ENCODE results near the gene GAPDHS. TPM values are rescaled to one million over a fixed set of nuclear protein-coding genes. Genes with fewer than 3 reads are reported as not detected.
A peak's percentile ranks its signal among the peaks of the same experiment; 100 is the strongest.

Gene GAPDHS
- total RNA-seq, 1 experiment from 2014 or later = not detected

DNA sequence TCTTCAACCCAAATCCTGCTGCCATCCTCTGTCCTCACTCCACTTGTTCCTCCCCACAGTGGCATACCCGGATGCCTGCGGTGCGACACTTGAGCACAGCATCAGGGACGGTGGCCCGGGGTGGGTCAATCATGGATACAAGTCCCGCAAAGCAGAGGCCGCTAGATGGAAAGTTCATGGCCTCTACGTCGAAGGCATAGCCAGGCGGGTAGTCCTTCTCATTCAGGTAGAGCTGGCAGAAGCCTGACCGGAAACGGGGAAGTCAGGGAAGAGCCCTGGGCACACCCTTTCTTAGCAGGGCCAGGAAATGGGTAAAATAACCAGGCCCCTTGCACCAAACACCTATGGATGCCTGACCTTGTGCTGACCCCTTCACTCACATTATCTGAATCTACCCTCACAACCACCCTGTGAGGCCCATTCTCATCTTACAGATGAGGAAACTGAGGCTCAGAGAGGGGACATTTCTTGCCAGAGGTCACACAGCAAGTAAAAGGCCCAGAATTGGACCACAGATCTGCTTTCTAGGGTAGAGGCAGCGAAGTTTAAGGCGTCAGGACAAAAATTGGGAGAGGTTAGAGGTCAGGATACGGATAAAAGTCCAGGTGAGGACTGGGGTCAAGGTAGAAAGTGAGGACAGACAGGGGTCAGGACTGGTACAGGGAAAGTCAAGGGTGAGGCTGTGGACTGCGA is 23.7 kb downstream of the GAPDHS start:
- Histone ChIP-seq H3K36me3 (ENCODE audit: control insufficient read depth, insufficient read depth, low read length) (no peaks in the 10 kb centered on the region), H3K27me3 (ENCODE audit: control insufficient read depth, insufficient read depth, low read length) (peaks cover 5% of the 10 kb centered on the region; the same call in 1 of the 2 replicates), H3K9me3 (ENCODE audit: control insufficient read depth, insufficient read depth, low read depth, low read length) (no peaks in the 10 kb centered on the region), H3K4me1 (ENCODE audit: control insufficient read depth, insufficient read depth, low read length) (peaks cover 6% of the 10 kb centered on the region; the same call in 1 of the 2 replicates), H3K4me3 (ENCODE audit: low read depth in 2 of 2, low read length in 2 of 2) (no peak overlapping the region), H3K27ac (ENCODE audit: low read length) (no peak overlapping the region)
- TF ChIP-seq REST (IDR thresholded peaks at IDR 0.05; ENCODE audit: insufficient read depth in 1 of 2, low read depth in 2 of 2, low read length in 1 of 2) (no peak), POLR2AphosphoS5 (IDR thresholded peaks at IDR 0.05; ENCODE audit: low read depth, low read length) (no peak), TCF7L2 (IDR thresholded peaks at IDR 0.05; ENCODE audit: low read depth, low read length) (no peak)
- TF ChIP-seq, protein P1, sequence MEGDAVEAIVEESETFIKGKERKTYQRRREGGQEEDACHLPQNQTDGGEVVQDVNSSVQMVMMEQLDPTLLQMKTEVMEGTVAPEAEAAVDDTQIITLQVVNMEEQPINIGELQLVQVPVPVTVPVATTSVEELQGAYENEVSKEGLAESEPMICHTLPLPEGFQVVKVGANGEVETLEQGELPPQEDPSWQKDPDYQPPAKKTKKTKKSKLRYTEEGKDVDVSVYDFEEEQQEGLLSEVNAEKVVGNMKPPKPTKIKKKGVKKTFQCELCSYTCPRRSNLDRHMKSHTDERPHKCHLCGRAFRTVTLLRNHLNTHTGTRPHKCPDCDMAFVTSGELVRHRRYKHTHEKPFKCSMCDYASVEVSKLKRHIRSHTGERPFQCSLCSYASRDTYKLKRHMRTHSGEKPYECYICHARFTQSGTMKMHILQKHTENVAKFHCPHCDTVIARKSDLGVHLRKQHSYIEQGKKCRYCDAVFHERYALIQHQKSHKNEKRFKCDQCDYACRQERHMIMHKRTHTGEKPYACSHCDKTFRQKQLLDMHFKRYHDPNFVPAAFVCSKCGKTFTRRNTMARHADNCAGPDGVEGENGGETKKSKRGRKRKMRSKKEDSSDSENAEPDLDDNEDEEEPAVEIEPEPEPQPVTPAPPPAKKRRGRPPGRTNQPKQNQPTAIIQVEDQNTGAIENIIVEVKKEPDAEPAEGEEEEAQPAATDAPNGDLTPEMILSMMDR (IDR thresholded peaks at IDR 0.05) = no peak
- intact Hi-C loops (cut with micrococcal nuclease; ENCODE audit: unreplicated experiment) = loop anchor here (10.0 kb wide), 1 partner anchor 158 kb away; the partner anchor contains the start of gene KMT2B
- DNase-seq (ENCODE audit: low read depth, low spot score) (no peak), ATAC-seq (no peak)
- in situ Hi-C loops (cut with HindIII; ENCODE audit: low pct_unique_long_range_greater_than_20kb, low sequenced_read_pairs) = no loop called here
- POLR2A ChIA-PET = interaction anchor here (0.6 kb wide), 1 partner anchor 81 kb away, joined by 8 read pairs; no protein-coding TSS in a partner anchor
- no TSS peak for BruUV-seq (replicated peaks)
- CTCF ChIA-PET = interaction anchor here (1.0 to 1.1 kb wide), 2 partner anchors 9 to 88 kb away, joined by 3 to 4 read pairs; no protein-coding TSS in a partner anchor

- Histone ChIP-seq H3K9me3 (ENCODE audit: control insufficient read depth, insufficient read depth, low read depth, low read length) (no peaks in the 10 kb centered on the region), H3K27me3 (ENCODE audit: control insufficient read depth, insufficient read depth, low read length) (peaks cover 6% of the 10 kb centered on the region; the same call in 1 of the 2 replicates), H3K27ac (ENCODE audit: low read length) (no peak overlapping the region), H3K4me1 (ENCODE audit: control insufficient read depth, insufficient read depth, low read length) (peaks cover 6% of the 10 kb centered on the region; the same call in 1 of the 2 replicates), H3K4me3 (ENCODE audit: low read depth in 2 of 2, low read length in 2 of 2) (peak overlapping the region; percentile 31 to 70), H3K36me3 (ENCODE audit: control insufficient read depth, insufficient read depth, low read length) (no peaks in the 10 kb centered on the region)
- no TSS peak for BruUV-seq (replicated peaks)
- intact Hi-C loops (cut with micrococcal nuclease; ENCODE audit: unreplicated experiment) = loop anchor here (10.0 kb wide), 1 partner anchor 157 kb away; the partner anchor contains the start of gene KMT2B
- ATAC-seq = peak; percentile 84
- no peak for DNase-seq (ENCODE audit: low read depth, low spot score)
- ChIA-PET CTCF (interaction anchor here (0.6 to 1.1 kb wide), 9 partner anchors 10 to 509 kb away, joined by 3 to 10 read pairs (median 4); no protein-coding TSS in a partner anchor), POLR2A (interaction anchor here (0.5 to 0.7 kb wide), 3 partner anchors 23 to 97 kb away, joined by 3 to 8 read pairs (median 3); no protein-coding TSS in a partner anchor)
- in situ Hi-C loops (cut with HindIII; ENCODE audit: low pct_unique_long_range_greater_than_20kb, low sequenced_read_pairs) = no loop called here
- TF ChIP-seq POLR2AphosphoS5 (IDR thresholded peaks at IDR 0.05; ENCODE audit: low read depth, low read length) (no peak), REST (IDR thresholded peaks at IDR 0.05; ENCODE audit: insufficient read depth in 1 of 2, low read depth in 2 of 2, low read length in 1 of 2) (no peak), SIN3A (IDR thresholded peaks at IDR 0.05; ENCODE audit: borderline replicate concordance, insufficient read depth, low read depth, low read length) (no peak), TCF7L2 (IDR thresholded peaks at IDR 0.05; ENCODE audit: low read depth, low read length) (no peak)
- TF ChIP-seq, protein P1 (IDR thresholded peaks at IDR 0.05) = no peak
Measured at GRCh38 chr19:35557539-35558399, 24.5 kb downstream of the GAPDHS start.

Measured in Panc1 (cell line).